HG03045 (cell line): ENCODE data around the gene HNRNPAB.
"Not testable (repeated sequence)": the region's sequence is repeated elsewhere in the genome, so short reads cannot be mapped to it uniquely, and the experiment has no call there.

Source experiments
- ATAC-seq: cut with Tn5 transposase; IDR thresholded peaks from one replicate; pipeline ENCODE4 v1.9.1; 2021; ENCODE audit warnings: mild to moderate bottlenecking, moderate library complexity; ENCODE audit not compliant: unreplicated experiment

The HNRNPAB gene

GRCh38 chr5:178241688-178242231, 37.4 kb downstream of the HNRNPAB start:
- ATAC-seq, result no peak

GRCh38 chr5:178242416-178242815, 38.1 kb downstream of the HNRNPAB start:
- ATAC-seq, result no peak

- no peak for ATAC-seq
Measured at GRCh38 chr5:178244576-178244975, 40.2 kb downstream of the HNRNPAB start.

DNA sequence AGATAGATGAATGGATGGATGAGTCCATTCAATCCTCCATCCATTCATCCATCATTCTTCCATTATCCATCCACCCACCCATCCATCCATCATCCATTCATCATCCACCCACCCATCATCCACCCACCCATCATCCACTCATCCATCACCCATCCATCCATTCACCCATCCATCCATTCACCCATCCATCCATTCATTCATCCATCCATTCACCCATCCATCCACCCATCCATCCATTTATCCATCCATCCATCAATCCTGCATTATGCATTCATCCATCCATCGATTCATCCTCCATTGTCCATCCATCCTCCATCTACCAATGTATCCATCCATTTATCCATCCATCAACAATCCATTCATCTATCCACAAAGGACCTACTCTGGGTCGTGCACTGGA, 41.1 kb downstream of the HNRNPAB start:
- no peak for ATAC-seq

GRCh38 chr5:178246624-178247279, 42.4 kb downstream of the HNRNPAB start:
- no peak for ATAC-seq

GRCh38 chr5:178247481-178248456, 43.4 kb downstream of the HNRNPAB start:
- no peak for ATAC-seq

DNA sequence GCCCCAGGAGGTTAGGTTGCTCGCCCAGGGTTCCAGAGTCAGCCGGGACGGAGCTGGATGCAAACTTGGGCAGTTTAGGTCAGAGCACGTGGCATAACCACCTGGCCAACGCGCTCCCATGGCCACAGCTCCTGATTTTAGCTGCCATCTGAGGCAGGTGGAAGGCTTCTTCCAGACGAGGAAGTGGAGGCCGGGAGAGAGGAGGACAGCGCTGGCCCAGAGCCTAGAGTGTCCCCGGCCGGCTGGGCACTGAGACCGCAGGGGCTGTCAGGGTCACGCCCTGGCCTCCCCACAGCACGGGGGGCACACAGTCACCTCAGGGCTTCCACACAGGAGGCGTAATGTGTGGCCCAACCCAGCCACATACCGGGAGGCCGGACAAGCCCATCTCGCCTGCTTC, 44.4 kb downstream of the HNRNPAB start:
- no peak for ATAC-seq

DNA sequence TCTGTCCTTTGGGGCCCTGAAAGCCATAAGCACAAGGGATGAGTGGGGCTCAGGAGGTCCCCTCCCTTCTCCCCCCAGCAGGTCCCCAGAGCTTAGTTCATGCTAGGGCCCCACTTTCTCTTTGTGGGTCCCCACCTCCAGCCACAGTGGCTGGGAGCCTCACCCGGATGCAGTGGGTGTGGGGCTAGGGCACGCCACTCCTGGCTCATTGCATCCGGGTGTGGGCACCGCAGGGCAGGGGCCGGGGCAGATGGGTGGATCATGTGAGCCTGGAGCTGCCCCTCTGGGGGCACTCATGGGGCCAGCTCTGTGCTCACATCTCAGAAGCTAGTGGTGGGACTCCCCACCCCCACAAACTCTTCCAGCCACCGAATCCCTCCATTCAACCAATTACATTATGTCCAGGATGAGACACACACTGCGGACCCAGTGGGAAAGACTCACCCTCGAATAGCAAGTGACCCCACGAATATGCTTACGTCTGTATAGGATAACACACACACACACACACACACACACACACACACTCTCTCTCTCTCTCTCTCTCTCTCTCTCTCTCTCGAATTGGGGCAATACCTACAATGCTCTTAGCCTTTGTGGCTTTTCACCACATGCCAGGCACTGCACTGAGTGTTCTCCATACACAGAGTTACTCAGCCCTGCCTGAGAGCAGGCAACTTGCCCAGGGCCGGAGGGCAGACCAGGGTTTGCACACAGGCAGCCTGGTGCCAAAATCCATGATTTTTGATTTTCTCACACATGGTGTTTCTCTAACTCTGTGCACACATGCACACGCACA, 45.1 kb downstream of the HNRNPAB start:
- no peak for ATAC-seq

- no peak for ATAC-seq
Measured at GRCh38 chr5:178250263-178250662, 45.9 kb downstream of the HNRNPAB start.

DNA sequence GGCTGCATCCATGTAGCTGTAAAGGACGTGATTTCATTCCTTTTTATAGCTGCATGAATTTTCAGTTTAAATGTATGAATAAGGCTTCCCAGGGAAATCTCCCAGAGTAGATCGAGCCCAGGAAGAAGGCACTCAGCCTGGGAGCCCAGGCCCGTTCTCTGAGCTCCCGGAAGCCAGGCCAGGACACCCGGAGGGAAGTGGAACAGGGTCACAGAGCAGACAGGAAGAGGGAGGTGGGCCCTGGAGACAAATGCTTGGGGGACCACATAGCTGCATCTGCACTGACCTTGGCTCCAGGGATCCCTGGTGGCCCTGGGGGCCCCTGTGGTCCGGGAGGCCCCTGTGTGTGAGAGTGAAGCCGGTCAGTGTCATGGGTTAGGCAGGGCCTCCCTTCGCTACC, 47.9 kb downstream of the HNRNPAB start:
- ATAC-seq, result no peak

GRCh38 chr5:178253632-178254031, 49.3 kb downstream of the HNRNPAB start:
- not testable (repeated sequence) for ATAC-seq

DNA sequence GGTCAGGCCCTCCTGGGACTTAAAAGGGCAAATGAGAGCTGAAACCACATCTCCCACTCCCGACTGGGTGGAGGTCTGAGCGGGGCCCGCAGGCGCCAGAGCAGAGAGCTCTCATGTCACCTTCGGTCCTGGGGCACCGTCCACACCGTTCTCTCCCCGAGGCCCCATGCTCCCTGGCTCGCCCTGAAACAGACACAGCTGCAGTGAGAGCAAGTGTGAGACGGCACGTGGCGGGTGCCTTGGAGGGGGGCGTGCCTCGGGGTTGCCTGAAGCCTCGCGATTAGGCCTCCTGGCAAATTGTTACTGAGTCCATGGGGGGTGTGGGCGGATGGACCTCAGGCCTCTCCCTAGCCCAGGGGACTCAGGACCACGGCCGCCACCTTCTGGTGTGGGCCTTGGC, 52.4 kb downstream of the HNRNPAB start:
- no peak for ATAC-seq

GRCh38 chr5:178257650-178258049, 53.3 kb downstream of the HNRNPAB start:
- no peak for ATAC-seq

DNA sequence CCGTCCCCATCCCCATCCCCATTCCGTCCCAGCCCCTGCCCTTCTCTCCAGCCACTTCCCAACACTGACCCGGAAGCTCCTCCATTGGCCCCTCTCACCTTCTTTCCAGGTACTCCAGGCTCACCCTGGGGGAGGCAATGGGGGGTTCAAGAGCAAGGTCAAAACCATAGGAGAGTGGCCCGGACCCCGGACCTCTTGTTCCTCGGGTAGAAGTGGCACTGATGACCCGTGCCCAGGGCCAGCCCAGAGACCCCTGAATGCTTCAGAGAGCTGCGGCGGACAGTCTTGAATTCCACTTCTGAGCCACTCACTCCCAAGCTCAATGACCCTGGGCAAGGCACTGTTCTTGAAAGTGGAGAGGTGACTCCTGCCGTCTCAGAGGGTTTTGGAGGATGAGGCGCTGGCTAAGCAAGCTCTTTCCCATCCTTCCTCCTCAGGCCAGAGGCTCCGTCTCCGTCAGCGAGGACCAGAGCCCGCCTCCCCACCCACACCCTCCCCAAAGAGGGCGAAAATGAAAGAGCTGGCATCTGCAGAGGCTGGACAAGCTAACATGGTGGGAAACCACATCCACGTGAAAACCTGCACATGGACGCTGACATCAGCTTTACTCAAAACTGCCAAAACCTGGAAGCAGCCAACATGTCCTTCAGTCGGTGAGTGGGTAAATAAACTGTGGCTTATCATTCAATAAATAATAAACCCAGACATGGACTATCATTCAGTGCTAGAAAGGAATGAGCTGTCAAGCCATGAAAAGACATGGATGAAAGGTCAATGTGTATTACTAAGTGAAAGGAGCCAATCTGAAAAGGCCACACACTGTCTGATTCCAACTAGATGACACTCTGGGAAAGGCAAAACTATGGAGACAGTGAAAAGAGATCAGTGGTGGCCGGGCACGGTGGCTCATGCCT, 55.5 kb downstream of the HNRNPAB start:
- ATAC-seq, result no peak
